Neutrophil (primary cell): ENCODE measurements around the gene OSBPL3.

Experiments
- H3K27ac ChIP-seq: fragments of 200-600 bp; sonication (generic); 2 replicates; pipeline ENCODE4 v1.5.1; 2016; ENCODE audit warnings: mild to moderate bottlenecking, moderate library complexity
- H3K27me3 ChIP-seq: fragments of 200-600 bp; sonication (generic); 2 replicates; pipeline ENCODE4 v1.6.0; 2016; ENCODE audit warnings: mild to moderate bottlenecking
- H3K36me3 ChIP-seq: fragments of 200-600 bp; sonication (generic); 2 replicates; pipeline ENCODE4 v1.5.1; 2017
- H3K4me1 ChIP-seq, 2 experiments: fragments of 200-600 bp in 1 of 2; sonication (generic) in 1 of 2; 1 replicate in 1 of 2; 2 replicates in 1 of 2; pipeline versions ENCODE4 v1.5.1 to v1.6.1; 2013 to 2016; ENCODE audit warnings: low read depth in 1 of 2, low read length in 1 of 2, mild to moderate bottlenecking in 1 of 2, moderate library complexity in 1 of 2; ENCODE audit not compliant: control insufficient read depth in 1 of 2, insufficient read depth in 1 of 2
- H3K4me3 ChIP-seq, 2 experiments: fragments of 200-600 bp in 1 of 2; sonication (generic) in 1 of 2; 1 replicate in 1 of 2; 2 replicates in 1 of 2; pipeline ENCODE4 v1.5.1; 2013 to 2016; ENCODE audit warnings: low read depth in 1 of 2, low read length in 1 of 2, mild to moderate bottlenecking in 1 of 2, moderate library complexity in 1 of 2
- H3K9me3 ChIP-seq: fragments of 200-600 bp; sonication (generic); 2 replicates; pipeline ENCODE4 v1.5.1; 2016
- CTCF ChIP-seq: fragments of 200-600 bp; sonication (generic); IDR thresholded peaks from 2 replicates; pipeline ENCODE4 v1.5.1; 2016; ENCODE audit warnings: antibody characterized with exemption

OSBPL3 gene

GRCh38 chr7:24778543-24779282 is 201.3 kb downstream of the OSBPL3 start:
- no peak overlapping the region for H3K27ac ChIP-seq

GRCh38 chr7:24777806-24778205 is 202.2 kb downstream of the OSBPL3 start:
- TF ChIP-seq CTCF: no peak
- H3K4me3 ChIP-seq: no peak overlapping the region
- H3K36me3 ChIP-seq: no peaks in the 10 kb centered on the region
- H3K9me3 ChIP-seq: no peaks in the 10 kb centered on the region
- H3K27me3 ChIP-seq: no peaks in the 10 kb centered on the region
- no peak overlapping the region for H3K27ac ChIP-seq
- peaks cover 0 to 5% of the 10 kb centered on the region in 2 experiments for H3K4me1 ChIP-seq

More at GRCh38 chr7:24778543-24779282, 201.3 kb downstream of the OSBPL3 start:
- H3K4me1 ChIP-seq: peaks cover 0 to 5% of the 10 kb centered on the region in 2 experiments
- H3K4me3 ChIP-seq: no peak overlapping the region
- no peak for TF ChIP-seq CTCF
- H3K27me3 ChIP-seq: no peaks in the 10 kb centered on the region
- H3K36me3 ChIP-seq: no peaks in the 10 kb centered on the region
- no peaks in the 10 kb centered on the region for H3K9me3 ChIP-seq

GRCh38 chr7:24773646-24774045 is 206.3 kb downstream of the OSBPL3 start:
- H3K27me3 ChIP-seq: no peaks in the 10 kb centered on the region
- H3K9me3 ChIP-seq: no peaks in the 10 kb centered on the region
- no peak overlapping the region for H3K4me3 ChIP-seq
- H3K27ac ChIP-seq: no peak overlapping the region
- TF ChIP-seq CTCF: no peak
- H3K36me3 ChIP-seq: no peaks in the 10 kb centered on the region
- H3K4me1 ChIP-seq: no peaks in the 10 kb centered on the region

- Histone ChIP-seq H3K4me1 (no peaks in the 10 kb centered on the region), H3K36me3 (no peaks in the 10 kb centered on the region), H3K4me3 (no peak overlapping the region), H3K27me3 (peaks cover 8% of the 10 kb centered on the region), H3K9me3 (no peaks in the 10 kb centered on the region), H3K27ac (no peak overlapping the region)
- TF ChIP-seq CTCF: no peak
Observed at GRCh38 chr7:24769851-24770250, 210.1 kb downstream of the OSBPL3 start.

GRCh38 chr7:24769014-24769830 is 210.8 kb downstream of the OSBPL3 start:
- Histone ChIP-seq H3K27me3 (peaks cover 14% of the 10 kb centered on the region), H3K27ac (no peak overlapping the region), H3K36me3 (no peaks in the 10 kb centered on the region), H3K4me1 (no peaks in the 10 kb centered on the region), H3K9me3 (no peaks in the 10 kb centered on the region), H3K4me3 (no peak overlapping the region)
- TF ChIP-seq CTCF: no peak
